Osteocyte (in vitro differentiated cells): ENCODE data around the gene RAP1GAP2. TPM values are rescaled to one million over a fixed set of nuclear protein-coding genes. Genes with fewer than 3 reads are reported as not detected.

Experiments used
- DNase-seq: peaks from one replicate; pipeline ENCODE4 v3.0.0; 2021; ENCODE audit warnings: mixed read lengths; ENCODE audit not compliant: unreplicated experiment; ENCODE audit errors: extremely low spot score
- H3K27ac Mint-ChIP-seq: one replicate; pipeline ENCODE4 v1.8.0; 2021; ENCODE audit warnings: mild to moderate bottlenecking, mixed read lengths; ENCODE audit not compliant: unreplicated experiment
- H3K27me3 Mint-ChIP-seq: one replicate; pipeline ENCODE4 v1.8.0; 2021; ENCODE audit warnings: mixed read lengths; ENCODE audit not compliant: unreplicated experiment
- H3K36me3 Mint-ChIP-seq: one replicate; pipeline ENCODE4 v1.8.0; 2021; ENCODE audit warnings: mixed read lengths; ENCODE audit not compliant: unreplicated experiment
- H3K4me1 Mint-ChIP-seq: one replicate; pipeline ENCODE4 v1.8.0; 2021; ENCODE audit warnings: mixed read lengths; ENCODE audit not compliant: unreplicated experiment
- H3K4me3 Mint-ChIP-seq: one replicate; pipeline ENCODE4 v1.8.0; 2021; ENCODE audit warnings: mild to moderate bottlenecking, moderate library complexity, mixed read lengths; ENCODE audit not compliant: unreplicated experiment
- H3K9me3 Mint-ChIP-seq: one replicate; pipeline ENCODE4 v1.8.0; 2021; ENCODE audit warnings: mixed read lengths; ENCODE audit not compliant: unreplicated experiment
- CTCF ChIP-seq: fragments of 200-600 bp; sonication (generic); IDR thresholded peaks from 2 replicates; pipeline ENCODE4 v1.5.0; 2021; ENCODE audit warnings: antibody characterized with exemption, mild to moderate bottlenecking, moderate library complexity
- total RNA-seq: library from RNA; stranded (reverse); gene quantifications from 2 replicates; pipeline ENCODE4 v1.2.1, GENCODE V29; 2021

RAP1GAP2 gene
- total RNA-seq, 1 donor from 2014 or later = 6.3 TPM

DNA sequence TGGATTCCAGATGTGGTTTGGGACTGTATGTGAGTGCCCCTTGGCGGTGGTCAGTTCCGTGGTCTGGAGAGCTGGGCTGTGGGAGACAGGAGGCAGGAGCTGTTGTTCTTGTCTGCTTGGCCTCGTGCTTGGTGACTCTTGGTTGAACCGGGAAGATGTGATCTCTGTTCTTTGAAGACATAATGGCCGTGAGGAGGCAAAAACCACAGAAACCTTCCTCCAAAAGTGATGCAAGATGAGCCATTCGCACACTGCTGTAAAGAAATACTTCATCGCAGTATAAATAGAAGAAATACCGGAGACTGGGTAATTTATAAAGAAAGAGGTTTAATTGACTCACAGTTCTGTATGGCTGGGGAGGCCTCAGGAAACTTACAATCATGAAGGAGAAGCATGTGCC lies 128.8 kb downstream of the RAP1GAP2 start:
- Mint-ChIP-seq H3K27ac (peak overlapping the region; percentile 39), H3K9me3 (no peaks in the 10 kb centered on the region), H3K4me1 (peaks cover 31% of the 10 kb centered on the region), H3K4me3 (no peak overlapping the region), H3K36me3 (no peaks in the 10 kb centered on the region), H3K27me3 (no peaks in the 10 kb centered on the region)
- no peak for TF ChIP-seq CTCF
- no peak for DNase-seq

GRCh38 chr17:2926019-2926650 lies 129.9 kb downstream of the RAP1GAP2 start:
- no peaks in the 10 kb centered on the region for H3K27me3 Mint-ChIP-seq
- H3K4me1 Mint-ChIP-seq = peaks cover 34% of the 10 kb centered on the region
- H3K36me3 Mint-ChIP-seq = no peaks in the 10 kb centered on the region
- TF ChIP-seq CTCF = no peak
- H3K27ac Mint-ChIP-seq = peak overlapping the region; percentile 72
- no peak overlapping the region for H3K4me3 Mint-ChIP-seq
- DNase-seq = no peak
- no peaks in the 10 kb centered on the region for H3K9me3 Mint-ChIP-seq

DNA sequence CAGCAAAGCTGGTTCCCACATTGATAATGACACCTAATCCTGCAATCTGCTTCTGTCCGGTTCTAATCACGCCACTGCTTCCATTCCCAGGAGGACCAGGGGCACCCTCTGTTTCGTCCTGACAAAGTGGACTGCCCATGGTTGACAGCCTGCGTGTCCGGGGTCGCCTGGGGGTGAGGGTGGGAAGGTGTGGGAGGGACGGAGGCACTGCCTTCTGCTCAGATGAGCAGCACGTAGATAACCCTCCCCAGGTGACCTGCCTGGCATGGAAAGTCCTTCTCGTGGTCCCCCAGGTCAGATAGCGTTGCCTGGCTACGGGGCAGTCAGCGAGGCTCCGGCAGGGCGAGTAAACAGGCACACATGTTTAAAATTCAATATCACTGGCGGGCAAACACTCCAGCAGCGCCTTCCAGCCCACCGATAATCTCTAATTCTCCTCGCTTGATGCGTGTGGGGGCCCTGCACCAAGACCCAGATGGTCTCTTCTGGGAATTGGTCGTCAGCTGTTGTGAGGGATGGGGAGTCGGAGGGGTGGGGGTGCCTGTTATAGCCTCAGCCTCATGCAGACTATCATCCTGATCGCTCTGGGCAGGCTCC lies 132.2 kb downstream of the RAP1GAP2 start:
- Mint-ChIP-seq H3K27me3 (no peaks in the 10 kb centered on the region), H3K27ac (no peak overlapping the region), H3K4me3 (no peak overlapping the region), H3K9me3 (no peaks in the 10 kb centered on the region), H3K36me3 (no peaks in the 10 kb centered on the region), H3K4me1 (peaks cover 42% of the 10 kb centered on the region)
- TF ChIP-seq CTCF = no peak
- no peak for DNase-seq

DNA sequence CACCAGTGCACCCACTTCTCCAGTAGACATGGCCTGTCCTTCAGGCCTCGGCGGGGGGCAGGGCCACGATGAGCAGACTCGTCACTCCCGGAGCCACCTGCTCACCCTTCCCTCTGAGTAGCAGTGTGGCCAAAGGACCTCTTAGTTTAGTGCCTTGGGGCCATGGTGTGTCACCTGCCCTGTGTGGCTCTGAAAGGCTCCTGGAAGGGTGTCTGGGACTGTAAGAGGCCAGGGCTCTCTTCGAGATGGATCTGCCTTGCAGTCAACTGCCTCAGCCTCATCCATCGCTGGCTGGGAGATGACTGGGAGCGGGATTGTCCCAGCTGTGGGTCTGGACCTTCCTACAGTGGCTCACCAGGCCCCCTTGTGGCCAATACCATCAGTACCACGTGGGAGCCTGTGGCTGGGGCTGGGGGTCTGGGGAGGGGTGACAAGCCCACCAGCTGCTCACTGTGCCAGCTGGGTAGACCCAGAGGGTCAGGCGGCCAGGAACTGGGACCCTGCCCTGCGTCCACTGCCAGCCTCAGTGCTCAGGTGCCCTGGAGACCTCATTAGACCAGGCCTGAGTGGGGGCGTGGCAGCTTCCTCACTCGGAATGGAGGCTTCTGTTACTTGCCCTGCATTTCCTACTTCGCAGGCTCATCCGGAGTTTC lies 133.8 kb downstream of the RAP1GAP2 start:
- Mint-ChIP-seq H3K4me3 (no peak overlapping the region), H3K27ac (no peak overlapping the region), H3K9me3 (no peaks in the 10 kb centered on the region), H3K4me1 (peaks cover 27% of the 10 kb centered on the region), H3K27me3 (no peaks in the 10 kb centered on the region), H3K36me3 (no peaks in the 10 kb centered on the region)
- no peak for DNase-seq
- TF ChIP-seq CTCF = peak; percentile 69

- Mint-ChIP-seq H3K27me3 (no peaks in the 10 kb centered on the region), H3K4me3 (no peak overlapping the region), H3K27ac (no peak overlapping the region), H3K9me3 (no peaks in the 10 kb centered on the region), H3K4me1 (peaks cover 11% of the 10 kb centered on the region), H3K36me3 (no peaks in the 10 kb centered on the region)
- DNase-seq = no peak
- TF ChIP-seq CTCF = no peak
These were observed 135.6 kb downstream of the RAP1GAP2 start for GRCh38 chr17:2931876-2932275.
